NCI-H2081 treated with DMSO at 0.1 percent for 48 hours (cell line): ENCODE data around the gene ACTRT2.

Source experiments
- DNase-seq: peaks from one replicate; lab custom pipeline; 2025; lab: John Stamatoyannopoulos, UW

ACTRT2 gene

DNA sequence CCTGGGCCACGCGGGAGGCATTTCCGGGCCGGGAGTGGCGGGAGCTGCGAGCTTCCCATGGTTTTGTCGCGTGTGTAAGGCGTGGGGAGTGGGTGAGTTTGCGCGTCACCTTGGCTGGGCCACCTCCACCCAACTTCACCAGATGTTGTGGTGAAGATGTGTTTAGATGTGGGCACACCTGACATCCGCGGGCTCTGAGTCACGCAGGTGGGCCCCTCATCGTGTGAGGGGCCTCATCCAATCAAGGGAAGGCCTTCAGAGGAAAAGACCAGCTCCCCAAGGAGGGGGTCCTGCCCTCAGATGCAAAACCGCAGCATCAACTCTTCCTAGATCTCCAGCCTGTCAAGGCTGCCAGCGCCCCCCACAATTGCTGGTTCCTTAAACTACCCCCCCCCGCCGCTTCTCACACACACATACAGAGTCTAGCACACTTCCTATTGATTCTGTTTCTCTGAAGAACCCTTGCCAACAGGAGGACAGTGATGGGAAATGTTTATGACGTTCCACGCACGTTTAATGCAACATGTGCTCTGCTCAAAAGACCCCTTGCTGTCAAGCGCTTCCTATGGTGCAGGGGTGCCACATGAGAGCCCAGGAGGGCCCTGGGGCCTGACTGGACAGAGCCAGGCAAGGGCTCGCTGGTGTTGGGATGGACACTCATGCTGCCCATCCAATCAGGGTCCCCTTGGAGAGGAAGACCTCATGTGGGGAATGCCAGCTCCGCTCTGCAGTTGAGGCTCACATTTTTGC lies 11.9 kb downstream of the ACTRT2 start:
- no peak for DNase-seq

DNA sequence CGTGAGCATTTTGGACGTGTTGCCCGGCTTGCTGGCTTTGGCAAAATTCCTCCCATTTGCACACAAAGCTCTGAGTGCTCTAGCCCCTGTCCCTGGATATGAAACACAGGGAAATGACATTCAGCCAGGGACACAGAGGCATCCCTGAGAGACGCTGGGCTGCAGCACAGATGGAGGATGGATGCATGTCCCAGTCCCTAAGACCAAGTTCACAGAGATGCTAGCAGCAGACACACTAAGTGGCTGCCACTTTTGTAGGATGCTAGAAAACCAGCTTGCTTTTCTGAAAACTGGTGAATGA lies 12.5 kb downstream of the ACTRT2 start:
- DNase-seq: no peak

DNA sequence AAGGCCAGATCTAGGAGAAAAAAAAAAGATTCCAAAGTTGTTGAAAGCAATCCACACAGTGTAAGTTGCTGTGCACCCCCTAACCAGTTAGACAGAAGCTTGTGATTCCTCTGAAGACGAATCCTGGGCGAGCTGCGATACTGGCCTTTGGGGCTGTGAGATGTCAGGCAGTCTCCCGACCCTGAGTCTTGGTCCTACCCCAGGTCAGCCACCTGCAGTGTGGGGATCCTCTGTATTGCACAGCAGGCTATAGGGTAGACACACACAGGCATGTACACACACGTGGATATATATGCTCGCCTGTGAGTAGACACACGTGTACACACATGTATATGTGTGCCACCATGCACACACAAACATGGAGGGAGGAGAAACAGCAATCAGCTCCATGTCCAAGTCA lies 12.9 kb downstream of the ACTRT2 start:
- no peak for DNase-seq

DNA sequence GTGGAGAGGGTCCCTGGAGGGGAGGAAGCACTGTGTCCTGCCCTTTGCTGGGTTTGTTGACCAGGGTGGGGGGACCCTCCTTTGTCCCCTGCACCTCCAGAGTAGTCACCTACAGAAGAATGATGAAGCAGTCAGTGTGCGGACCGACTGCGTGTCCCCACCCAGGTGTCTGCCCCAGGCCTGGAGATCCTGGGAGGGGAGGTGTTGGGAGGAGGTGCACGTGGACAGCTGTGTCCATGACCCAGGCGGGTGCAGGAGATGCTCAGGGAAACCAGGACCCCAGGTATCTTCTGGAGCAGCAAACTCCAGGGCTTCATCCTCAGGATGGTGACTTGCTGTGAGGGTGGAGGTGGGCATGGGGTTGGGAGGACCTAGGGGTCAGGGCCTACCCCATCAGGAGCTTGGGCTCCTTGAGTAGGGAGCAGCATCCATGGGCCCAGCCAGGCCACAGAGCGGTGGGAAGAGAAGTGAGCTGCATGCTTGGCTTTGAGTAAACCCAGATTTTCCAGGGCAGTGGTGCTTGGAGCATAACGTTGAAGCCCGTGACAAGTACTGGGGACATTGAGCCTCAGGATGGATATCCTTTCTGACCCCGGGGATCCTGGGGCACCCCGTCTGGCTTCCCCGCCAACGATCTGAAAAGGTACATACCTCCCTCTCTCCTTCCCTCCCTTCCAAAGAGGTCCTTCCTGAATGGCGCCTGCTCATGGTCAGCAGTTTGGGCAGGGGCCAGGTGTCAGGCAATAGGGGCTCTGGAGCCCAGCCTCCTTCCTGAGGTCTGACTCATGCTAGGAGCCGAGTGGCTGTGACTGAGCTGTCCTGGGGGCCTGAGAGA lies 13.7 kb downstream of the ACTRT2 start:
- no peak for DNase-seq

DNA sequence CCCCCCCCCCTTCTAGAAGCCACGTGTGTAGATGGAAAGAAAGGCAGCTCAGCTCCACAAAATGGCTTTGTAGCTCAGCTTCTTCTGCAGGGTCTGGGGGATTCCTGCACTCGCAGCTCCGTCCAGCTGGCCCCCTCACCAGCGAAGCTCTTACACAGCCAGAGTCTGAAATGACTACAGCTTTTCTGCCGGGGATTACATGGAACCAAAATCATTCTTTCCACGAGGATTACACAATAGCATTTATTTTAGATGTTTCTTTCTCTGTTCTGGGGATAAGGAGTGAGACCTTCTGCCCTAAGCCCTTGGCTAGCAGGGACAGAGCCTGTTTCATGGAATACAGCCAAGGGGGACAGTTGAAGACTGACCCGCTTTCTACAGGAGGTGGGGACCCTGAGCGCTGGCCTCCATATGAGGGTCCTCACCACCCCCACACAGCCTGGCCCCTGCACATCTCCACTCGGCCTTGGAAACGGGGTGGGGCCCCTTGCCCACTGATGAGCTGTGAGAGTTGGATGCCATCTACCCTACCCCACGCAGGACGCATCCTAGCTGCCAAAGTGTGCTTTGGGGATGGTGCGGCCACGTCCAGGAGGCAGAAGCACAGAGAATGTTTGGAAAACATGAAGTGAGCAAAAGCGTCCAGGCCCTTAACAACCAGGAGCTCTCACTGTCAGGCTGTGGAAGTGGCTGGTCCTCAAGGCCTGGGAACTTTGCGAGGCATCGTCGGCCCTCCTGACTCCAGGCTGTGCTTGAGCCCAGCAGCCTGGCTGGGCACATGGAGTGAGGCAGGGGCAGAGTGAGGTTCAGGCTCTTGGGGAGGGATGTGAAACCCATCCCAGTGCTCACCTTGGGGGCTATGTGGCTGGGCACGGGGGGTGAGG lies 14.5 kb downstream of the ACTRT2 start:
- DNase-seq: no peak

DNA sequence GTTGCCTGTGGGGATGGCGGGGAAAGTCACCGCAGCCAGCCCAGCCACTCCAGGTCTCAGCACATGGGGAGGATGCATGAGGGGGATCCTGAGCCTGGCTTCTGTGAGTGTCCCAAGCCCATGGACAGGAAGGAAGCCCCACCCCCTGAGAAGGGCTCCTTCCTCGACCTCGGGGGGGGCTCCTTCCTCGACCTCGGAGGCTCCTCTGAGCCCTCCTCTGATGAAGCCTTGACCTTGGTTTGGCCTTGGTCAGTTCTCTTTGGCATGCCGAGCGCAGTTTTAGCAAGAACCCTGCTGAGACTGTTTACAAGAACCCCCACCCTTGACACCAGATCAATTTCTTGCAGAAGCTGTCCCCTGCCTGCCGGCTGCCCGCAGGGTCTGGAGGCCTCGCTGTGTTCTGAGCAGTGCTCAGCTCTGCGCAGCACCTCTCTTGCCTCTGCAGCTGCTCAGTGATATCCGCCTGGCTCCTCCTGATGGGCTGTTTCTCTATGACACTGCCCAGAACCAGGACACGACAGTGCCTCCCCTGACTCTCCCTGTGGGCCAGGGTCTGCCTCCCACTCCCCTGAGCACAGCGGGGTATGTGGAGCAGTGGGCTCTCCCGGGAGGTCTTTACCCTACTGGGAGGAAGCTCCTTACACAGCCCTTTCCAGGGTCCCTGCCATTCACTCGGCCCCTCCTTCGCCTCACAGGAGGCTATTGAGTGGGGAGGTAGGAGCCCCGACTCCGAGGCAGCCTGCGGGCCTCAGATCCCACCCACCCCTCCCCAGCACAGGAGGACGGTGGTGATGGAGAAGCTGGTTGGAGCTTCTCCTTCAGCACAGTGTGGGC lies 15.4 kb downstream of the ACTRT2 start:
- DNase-seq: no peak

DNA sequence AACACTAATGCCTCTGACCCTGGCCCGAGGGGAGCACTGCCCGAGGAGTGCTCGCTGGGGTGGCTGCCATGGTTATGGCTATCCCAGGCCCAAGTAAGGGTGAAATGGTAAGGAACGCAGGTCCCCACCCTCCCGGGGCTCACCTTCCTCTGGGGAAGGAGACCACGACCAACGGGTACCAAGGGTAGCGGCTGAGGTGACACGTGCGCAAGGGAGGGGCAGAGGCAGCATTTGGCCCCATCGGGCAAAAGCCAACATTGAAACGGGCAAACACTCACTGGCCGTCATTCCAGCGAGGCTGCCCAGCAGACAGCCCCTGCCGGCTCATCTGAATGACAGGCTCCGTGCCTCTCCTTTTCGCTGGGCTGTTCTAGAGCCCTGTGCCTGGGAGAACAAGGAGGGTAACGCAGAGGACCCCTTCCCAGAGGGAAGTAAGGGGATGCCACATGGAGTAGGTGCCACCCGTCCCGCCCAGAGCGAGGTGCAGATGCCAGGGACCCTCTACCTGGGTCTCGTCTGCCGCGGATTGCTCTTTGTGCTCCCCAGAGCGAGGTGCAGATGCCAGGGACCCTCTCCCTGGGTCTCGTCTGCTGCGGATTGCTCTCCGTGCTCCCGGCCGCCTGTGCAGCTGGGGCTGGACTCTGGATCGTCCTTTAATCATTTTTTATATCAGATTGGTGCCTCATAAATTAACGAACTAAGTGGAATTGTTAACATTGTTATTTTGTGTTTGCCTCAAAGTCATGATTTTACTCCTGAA lies 16.2 kb downstream of the ACTRT2 start:
- DNase-seq: no peak

DNA sequence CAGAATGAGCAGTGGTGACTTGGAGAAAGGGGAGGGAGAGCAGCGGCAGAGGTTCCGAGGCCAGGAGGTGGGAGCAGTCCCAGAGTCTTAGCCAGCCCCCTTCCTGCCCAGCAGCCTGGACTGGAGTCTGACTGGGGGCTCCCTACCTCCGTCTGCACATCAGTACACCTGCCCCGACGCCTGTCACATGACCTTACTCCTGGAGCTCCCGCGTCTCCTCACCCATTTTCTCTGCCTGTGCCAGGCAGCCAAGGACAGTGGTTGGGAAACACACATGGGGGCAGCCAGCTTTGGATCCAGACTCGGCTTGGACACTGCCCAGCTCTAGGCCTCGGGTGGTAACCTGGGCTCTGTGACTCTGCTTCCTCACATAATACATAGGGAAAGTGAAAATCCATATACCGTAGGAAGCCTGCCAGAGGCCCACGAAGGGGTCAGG lies 16.9 kb downstream of the ACTRT2 start:
- DNase-seq: no peak

DNA sequence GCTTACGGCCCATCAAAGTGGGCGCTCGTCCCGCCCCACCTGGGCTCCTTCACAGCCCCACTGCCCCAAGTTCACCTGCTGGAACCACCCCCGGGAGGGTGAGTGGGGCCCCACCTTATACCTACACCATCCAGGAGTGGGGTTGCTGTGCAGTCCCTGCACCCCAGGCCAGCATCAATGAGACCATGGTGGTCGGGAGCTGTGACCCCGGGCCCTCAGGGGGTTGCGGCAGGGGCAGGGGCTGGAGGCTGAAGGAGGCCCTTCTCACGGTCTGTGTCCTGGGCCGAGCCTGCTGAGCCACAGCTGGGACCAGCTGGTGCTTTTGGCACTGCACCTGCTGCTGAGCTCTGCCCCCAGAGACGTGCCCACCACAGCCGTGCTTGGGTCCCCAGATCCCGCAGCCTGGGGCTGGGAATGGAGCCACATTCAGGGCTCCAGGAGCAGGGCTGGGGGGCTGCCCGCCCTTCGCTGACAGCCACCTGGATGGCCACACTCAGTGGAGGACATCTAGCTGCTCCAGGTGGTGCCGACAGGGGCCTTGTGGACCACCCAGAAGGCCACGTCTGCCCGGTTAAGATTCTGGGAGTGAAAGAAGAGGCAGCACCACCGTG lies 17.4 kb downstream of the ACTRT2 start:
- no peak for DNase-seq

DNA sequence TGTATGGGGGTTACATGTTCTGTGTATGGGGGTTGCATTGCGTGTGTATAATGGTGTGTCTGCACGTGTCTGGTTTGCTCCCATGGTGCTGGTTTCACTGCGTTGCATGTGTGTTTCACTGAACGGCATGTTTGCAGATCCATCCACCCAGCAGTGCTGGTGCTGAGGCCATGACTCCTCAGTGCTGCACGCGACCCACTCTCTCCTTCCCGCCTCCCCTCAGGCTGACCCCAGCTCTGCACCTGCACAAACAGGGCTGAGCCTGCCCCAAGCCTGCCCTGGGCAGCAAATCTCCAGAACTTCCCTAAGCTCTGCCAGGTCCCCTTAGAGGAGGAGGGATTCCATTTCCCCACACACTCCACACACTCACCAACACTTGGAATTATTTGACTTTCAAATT lies 18.7 kb downstream of the ACTRT2 start:
- DNase-seq: no peak

DNA sequence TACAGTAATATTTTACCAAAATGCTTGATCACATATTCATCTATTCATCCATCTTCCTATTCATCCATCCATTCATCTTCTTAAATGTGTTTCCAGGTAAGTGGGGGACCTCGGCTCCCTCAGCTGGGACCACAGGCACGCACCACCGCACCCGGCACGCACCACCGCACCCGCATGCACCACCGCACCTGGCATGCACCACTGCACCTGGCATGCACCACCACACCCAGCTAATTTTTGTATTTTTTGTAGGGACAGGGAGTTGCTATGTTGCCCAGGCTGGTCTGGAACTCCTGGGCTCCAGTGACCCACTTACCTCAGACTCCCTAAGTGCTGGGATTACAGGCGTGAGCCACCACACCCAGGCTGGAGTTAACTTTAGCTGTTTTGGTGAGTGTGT lies 21.2 kb downstream of the ACTRT2 start:
- DNase-seq: no peak

DNA sequence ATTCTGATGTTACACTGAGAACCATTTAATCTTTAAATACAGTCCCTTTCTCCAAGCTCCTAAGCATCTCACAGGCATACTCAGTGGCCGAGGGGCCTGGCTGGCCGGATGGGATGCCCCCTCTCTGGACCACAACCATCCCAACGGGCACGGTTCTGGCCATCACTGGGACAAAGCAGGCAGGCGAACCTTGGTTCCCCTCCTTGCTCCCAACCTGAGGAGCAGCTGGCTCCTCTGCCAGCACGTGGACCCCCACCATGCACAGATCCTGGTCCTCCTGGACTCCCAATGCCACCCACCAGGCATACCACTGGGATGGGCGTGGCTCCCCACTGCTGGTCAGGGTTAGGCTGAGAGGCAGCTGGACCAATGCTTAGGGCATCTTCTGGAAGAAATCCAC lies 27.9 kb downstream of the ACTRT2 start:
- DNase-seq: no peak

DNA sequence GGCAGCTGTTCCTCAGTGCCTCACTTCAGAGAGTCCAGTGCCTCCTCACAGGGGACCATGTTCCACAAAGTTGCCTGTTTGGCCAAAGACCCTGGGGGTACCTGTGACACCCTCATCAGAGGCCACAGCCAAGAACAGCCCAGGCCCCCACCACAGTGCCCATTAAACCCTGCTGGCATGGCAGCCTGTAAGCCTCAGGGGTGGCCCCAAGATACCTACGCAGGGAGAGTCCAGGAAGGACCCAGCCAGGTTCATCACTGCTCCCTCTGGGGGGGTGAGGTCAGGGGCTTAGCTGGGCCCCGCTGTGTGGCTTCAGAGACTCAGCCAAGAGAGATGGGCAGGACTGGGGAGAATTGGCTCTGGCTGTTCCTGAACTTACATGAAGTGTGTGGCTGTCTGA lies 28.6 kb downstream of the ACTRT2 start:
- DNase-seq: no peak

DNA sequence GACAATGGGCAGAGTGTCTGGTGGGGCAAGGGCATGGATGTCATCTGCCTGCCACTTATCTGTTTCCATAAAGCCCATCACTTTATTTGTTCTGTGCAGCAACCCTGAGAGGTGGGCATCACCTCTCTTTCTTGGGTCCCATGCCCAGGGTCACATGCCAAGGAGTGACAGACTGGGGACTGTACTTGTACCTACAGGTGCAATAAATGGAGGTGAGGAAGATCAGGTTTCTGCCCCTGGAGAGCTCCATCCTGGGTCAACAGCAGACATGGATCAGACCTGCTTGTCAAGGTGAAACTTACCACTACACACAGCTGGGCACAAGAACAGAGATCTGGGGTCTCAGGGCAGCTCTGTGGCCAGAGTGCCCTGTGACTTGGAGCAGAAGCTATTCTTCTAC lies 29.3 kb downstream of the ACTRT2 start:
- DNase-seq: no peak

DNA sequence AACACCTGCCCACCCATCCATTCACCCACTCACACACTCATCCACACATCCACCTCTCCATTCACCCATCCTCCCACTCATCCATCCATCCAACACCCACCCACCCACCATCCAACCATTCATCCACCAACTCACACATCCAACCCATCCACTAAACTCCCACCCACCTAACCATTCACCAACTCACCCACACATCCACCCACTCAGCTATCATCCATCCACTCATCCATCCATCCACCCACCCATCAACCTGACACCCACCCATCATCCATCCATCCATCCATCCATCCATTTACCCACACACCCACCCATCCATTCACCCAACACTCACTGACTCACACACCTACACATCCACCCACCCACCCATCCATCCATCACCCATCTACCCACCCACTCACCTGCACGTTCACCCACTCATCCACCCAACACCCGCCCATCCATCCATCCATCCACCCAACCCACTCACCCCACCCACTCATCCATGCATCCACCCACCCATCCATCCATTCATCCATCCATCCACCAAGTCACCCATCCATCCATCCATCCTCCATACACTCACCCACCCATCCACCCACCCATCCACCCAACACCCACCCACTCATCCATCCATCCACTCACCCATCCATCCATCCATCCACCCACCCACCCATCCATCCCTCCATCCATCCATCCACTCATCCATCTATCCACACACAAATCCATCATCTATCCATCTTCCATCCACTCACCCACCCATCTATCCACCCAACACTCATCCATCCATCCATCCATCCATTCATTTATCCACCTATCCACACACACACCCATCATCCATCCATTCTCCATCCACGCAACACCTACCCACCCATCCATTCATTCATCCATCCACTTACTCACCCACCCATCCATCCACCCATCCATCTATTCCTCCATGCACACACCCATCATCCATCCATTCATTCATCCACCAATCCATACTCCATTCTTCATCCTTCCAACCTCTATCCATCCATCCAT lies 30.3 kb downstream of the ACTRT2 start:
- DNase-seq: no peak

DNA sequence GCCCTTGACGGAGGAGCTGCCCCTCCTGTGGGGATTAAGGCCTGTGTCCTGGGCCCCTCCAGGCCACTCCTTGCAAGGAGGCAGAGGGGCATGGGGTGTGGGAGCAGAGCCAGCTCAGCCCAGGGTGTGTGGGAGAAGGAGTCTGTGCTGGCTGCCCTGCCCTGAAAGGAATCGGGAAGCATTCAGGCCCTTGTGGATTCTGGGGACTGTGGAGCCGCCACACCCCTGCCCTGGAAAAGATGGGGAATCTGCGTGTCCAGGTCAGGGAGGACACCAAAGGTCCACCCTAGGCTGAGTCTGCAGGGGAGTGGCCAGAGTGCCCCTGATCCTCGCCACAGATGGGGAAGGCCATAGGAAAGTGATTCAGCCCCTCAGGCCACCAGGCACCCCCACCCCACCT lies 31.2 kb downstream of the ACTRT2 start:
- DNase-seq: no peak

DNA sequence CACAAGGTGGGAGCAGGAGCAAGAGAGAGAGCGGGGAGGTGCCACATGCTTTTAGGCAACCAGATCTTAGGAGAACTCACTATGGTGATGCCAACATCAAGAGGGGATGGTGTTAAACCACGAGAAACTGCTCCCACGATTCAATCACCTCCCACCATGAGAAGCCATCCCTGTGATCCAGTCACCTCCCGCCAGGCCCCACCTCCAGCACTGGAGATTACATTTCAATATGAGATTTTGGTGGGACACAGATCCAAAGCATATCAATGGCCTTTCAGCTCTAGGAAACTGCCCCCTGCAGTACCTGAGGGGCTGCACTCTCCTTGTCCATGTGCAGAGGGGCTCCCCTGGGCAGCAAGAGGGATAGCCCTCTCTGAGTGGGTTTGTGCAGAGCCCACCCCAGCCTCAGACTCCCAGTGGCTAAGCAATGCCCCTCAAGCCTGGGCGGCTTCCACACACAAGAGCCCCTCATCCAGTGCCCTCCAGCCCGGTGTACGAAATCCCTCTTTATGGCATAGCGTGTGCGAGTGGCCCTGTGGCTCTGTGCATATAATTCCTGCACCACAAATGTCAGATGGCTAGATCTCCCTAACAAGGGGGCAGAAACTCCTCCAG lies 32.2 kb downstream of the ACTRT2 start:
- no peak for DNase-seq

DNA sequence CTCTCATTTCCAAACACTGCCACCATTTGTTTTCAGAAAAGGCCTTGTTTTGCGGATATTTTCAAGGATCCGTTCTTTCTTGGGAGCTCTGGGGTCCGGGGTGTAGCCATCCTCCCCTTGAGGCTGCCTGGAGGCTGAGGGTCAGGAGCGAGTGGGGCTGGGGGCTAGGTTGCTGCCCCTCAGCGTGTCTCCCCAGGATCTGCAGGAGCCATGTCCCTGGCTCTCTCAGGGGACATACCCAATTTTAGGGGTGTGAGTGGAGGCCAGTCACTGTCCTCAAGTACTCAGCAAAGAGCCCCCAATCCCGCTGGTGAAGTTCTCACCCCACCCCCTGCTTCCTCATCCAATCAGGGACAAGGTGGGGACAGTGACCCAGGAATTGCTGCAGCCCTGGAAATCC lies 32.7 kb downstream of the ACTRT2 start:
- no peak for DNase-seq

DNA sequence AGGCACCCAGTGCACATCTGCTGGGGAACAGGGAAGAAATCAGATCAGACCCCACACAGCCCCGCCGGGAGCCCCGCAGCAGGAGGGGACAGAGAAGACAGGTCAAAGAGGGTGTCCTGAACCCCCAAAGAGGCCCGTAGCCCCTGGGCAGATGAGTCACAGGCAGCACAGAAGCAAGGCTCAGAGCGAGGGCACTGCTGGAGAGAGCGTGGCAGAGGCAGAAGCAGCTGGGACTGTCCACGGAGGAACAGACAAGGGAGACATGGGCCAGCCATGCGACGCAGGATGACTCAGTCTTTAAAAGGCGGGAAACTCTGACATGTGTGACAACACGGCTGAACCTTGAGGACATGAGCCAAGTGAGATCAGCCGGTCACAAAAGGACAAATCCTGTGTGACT lies 33.2 kb downstream of the ACTRT2 start:
- no peak for DNase-seq
